Stimulated activated naive B cell treated with anti-CD40 and anti-IgM and Interleukin-4, amounts not matched to agents 10 μg/mL and 1 μg/mL and 100 μg/mL, for 72 hours (primary cell): Measurements from ENCODE around the gene AFAP1L1.

Experiments used
- ATAC-seq, 2 donors: fragments of 150-1000 bp; cut with Tn5 transposase; replicated peaks; 2 replicates each; pipeline ENCODE4 v1.10.0; 2021; ENCODE audit warnings: moderate library complexity in 1 of 2
- DNase-seq: peaks from one replicate; pipeline ENCODE4 v3.0.0; 2021
- H3K27ac Mint-ChIP-seq: one replicate; pipeline ENCODE4 v1.8.0; 2022; ENCODE audit warnings: mild to moderate bottlenecking, mixed read lengths
- H3K27me3 Mint-ChIP-seq, 2 donors: one replicate each; pipeline ENCODE4 v1.8.0; 2022; ENCODE audit warnings: mixed read lengths in 2 of 2
- H3K36me3 Mint-ChIP-seq, 2 donors: one replicate each; pipeline ENCODE4 v1.8.0; 2022; ENCODE audit warnings: mixed read lengths in 2 of 2, mild to moderate bottlenecking in 1 of 2
- H3K4me1 Mint-ChIP-seq, 2 donors: one replicate each; pipeline ENCODE4 v1.8.0; 2022; ENCODE audit warnings: mixed read lengths in 2 of 2, mild to moderate bottlenecking in 1 of 2
- H3K4me3 Mint-ChIP-seq, 2 donors: one replicate each; pipeline ENCODE4 v1.8.0; 2022; ENCODE audit warnings: mild to moderate bottlenecking in 2 of 2, mixed read lengths in 2 of 2, moderate library complexity in 1 of 2
- H3K9me3 Mint-ChIP-seq, 2 donors: one replicate each; pipeline ENCODE4 v1.8.0; 2022; ENCODE audit warnings: mixed read lengths in 2 of 2, mild to moderate bottlenecking in 1 of 2

AFAP1L1 gene

DNA sequence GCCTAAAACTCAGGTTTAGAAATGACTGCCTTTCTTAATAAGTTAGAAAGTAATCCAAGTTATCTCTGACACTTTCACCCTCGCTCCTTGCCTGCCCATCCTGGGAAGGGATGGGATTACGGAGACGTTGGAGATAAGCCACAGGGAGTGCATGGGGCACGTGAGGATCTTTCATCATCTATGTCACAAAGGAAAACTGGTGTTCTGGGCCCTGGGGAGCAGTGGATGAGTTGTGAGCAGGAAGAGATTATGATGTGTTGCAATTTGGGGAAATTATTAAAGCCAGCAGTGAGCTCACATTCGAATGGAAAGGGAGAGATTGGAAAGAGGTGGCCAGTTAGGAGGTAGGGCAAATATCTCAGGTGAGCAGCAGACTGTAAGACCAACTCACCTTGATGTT lies 12.8 kb downstream of the AFAP1L1 start:
- DNase-seq: no peak
- Mint-ChIP-seq H3K36me3 (no peaks in the 10 kb centered on the region), H3K4me1 (peaks cover 0 to 1% of the 10 kb centered on the region in 2 donors), H3K9me3 (no peaks in the 10 kb centered on the region), H3K27ac (no peak overlapping the region), H3K4me3 (no peak overlapping the region), H3K27me3 (peaks cover 22 to 24% of the 10 kb centered on the region in 2 donors)
- no peak for ATAC-seq

DNA sequence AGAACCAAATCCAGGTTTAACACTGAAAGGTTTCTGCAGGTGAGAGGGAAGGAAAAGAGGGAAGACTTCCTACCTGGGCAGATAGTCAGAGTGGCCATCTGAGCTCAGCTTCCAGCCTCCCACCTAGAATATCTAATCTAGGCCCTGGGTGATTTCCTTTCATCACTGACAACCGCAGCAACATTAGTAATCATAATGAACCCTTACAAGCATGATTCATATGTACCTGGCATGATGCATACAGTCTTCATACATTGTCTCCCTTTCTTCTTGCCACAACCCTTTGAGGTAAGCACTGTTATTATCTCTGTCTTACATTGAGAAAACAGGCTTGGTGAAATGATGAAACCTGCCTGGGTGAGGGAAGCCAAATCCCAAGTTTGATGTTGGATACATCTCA lies 13.5 kb downstream of the AFAP1L1 start:
- ATAC-seq (no peak), DNase-seq (no peak)
- Mint-ChIP-seq H3K4me3 (no peak overlapping the region), H3K36me3 (no peaks in the 10 kb centered on the region), H3K9me3 (no peaks in the 10 kb centered on the region), H3K27ac (no peak overlapping the region), H3K4me1 (peaks cover 0 to 1% of the 10 kb centered on the region in 2 donors), H3K27me3 (peaks cover 23 to 24% of the 10 kb centered on the region in 2 donors)

DNA sequence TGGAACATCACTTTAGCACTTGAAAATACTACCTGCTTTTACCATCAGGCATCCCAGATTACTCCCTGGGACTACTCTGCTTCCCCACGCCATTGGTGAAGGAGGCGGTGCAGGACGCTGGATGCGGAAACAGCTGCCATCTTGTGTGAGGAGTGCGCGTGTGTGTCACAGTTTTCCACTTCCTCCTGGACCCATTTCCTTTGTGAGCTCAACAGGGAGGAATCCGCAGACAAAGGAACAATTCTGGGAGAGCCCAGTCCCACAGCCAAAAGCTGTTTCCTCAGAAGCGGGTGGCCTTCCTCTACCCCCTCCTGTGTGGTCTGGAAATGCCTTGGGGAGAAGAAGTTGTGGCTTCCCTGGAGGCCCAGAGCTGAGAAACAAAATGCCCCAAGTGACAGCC lies 16.8 kb downstream of the AFAP1L1 start:
- Mint-ChIP-seq H3K9me3 (no peaks in the 10 kb centered on the region), H3K27ac (no peak overlapping the region), H3K27me3 (peaks cover 9 to 15% of the 10 kb centered on the region in 2 donors)

DNA sequence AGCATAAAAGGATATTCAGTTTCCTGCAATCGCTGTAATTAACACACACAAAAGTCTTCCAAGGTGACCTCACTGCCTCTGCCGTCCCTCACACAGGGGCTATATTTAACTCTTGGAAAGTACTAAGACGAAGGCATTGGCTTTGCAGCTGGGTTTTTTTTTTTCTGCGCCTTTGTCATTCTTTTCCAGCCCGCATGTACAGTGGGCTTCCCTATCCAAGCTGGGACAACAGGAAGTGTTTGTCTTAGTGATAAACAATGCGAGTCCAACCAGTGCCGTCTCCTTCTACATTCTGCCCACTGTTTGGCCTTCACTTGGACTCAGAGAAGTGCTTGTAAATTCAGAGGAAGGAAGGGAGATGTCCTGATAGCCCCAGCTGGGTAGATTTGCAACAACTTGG lies 17.6 kb downstream of the AFAP1L1 start:
- peaks cover 9 to 10% of the 10 kb centered on the region in 2 donors for H3K27me3 Mint-ChIP-seq
- H3K4me1 Mint-ChIP-seq: peaks cover 0 to 1% of the 10 kb centered on the region in 2 donors
- no peaks in the 10 kb centered on the region for H3K9me3 Mint-ChIP-seq
- no peaks in the 10 kb centered on the region for H3K36me3 Mint-ChIP-seq
- no peak overlapping the region for H3K4me3 Mint-ChIP-seq
- H3K27ac Mint-ChIP-seq: no peak overlapping the region
- ATAC-seq (no peak), DNase-seq (no peak)

More for the DNA sequence above, 16.8 kb downstream of the AFAP1L1 start:
- DNase-seq (no peak), ATAC-seq (peak; percentile 39 to 45)
- no peaks in the 10 kb centered on the region for H3K36me3 Mint-ChIP-seq
- H3K4me1 Mint-ChIP-seq: peaks cover 0 to 1% of the 10 kb centered on the region in 2 donors
- H3K4me3 Mint-ChIP-seq: no peak overlapping the region

DNA sequence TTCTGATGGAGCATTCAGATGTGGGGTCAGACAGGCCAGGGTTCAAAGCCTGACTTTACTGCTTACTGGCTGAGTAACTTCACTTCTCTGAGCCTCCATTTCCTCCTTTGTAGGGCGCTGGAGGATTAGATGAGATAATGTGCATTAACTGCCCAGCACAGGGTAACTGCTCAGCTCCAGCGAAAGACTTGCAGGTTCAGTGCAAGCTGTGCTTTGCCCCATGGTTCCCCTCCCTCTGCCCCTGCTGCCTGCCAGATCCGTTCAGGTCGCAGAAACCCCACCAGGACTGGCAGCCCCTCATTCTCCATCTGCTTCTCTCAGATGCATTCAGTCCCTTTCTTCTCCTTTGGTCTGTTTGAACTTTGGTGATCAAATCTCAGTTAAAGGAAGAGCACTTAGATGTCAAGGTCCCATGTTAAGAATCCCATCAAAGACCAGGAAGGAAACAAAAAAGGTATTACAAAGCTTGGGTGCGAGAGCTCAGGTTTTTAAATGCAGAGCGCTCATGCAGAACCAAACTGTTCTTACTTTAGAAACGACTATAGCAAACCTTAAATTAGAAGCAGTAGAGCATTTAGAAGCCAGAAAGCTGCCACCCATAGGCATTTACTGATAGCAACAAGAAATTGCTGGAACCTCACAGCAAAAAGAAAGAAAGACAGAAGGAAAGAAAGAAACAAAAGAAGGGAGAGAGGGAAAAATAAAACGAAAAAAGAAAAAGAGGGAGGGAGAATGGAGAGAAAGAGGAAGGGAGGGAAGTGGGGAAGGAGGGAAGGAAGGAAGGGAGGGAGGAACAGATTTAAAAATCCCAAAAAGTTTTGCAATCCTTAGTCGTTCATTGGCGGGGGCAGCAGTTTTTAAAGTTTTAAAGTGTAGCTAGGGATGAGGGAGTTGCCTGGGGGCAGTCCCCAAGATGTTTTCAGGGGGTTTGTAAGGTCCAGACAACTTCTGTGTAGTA lies 23.5 kb downstream of the AFAP1L1 start:
- no peak for DNase-seq
- Mint-ChIP-seq H3K4me3 (peak overlapping the region in 1 of 2 donors; percentile 32), H3K27ac (peak overlapping the region; percentile 38), H3K4me1 (peaks cover 9 to 13% of the 10 kb centered on the region in 2 donors), H3K9me3 (no peaks in the 10 kb centered on the region), H3K27me3 (peaks cover 17 to 19% of the 10 kb centered on the region in 2 donors), H3K36me3 (no peaks in the 10 kb centered on the region)
- peak in 1 of 2 donors; percentile 29 for ATAC-seq

DNA sequence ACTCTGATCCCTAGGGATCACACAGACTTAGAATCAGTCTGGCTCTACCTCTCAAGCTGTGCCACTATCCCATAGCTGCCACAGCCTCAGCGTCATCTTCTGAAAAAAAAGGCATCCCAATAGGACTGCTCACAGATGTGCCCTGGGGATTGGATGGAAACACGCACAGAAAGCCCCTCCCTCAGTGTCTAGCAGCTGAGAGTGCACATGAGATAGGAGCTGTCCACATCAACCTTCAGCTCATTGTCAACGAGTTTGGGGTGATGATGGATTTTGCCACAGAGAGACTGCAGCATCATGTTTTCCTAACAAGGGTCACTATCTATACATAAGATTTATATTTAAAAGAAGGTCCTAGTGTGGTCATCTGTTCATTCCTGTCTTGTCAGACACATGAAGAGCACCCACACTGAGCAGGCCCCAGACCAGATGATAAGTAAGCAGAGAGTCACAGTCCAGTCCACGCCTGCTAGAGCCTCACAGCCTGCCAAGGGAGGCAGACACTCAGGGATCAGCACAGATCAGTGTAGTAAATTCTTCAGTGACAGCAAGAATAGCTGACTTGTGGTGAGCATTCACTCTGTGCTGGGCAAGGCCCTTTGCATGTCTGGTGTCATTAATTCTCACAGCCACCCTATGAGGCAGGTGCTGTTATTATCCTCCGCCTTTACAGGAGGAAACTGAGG lies 25.8 kb downstream of the AFAP1L1 start:
- Mint-ChIP-seq H3K27ac (no peak overlapping the region), H3K4me1 (peaks cover 11 to 13% of the 10 kb centered on the region in 2 donors), H3K36me3 (no peaks in the 10 kb centered on the region), H3K27me3 (peaks cover 22 to 31% of the 10 kb centered on the region in 2 donors), H3K9me3 (no peaks in the 10 kb centered on the region), H3K4me3 (no peak overlapping the region)
- ATAC-seq (no peak), DNase-seq (no peak)

DNA sequence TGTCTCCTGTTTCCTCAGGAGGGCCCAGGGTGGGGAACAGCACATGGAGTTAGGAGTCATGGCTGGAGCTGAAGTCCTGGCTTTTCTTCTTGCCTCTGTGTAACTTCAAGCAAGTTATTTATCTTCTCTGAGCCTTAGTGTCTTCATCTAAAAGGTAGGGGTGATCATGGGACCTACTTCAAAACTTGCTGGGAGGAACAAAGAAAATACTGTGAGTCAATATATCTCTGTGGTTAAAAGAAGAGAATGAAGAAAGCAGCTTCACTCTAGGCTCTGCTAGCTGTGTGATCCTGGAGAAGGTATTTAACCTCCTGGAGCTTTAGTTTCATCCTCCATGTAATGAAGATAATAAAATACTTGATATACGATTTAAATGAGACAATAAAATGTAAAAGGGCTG lies 26.5 kb downstream of the AFAP1L1 start:
- H3K27ac Mint-ChIP-seq: no peak overlapping the region
- H3K4me1 Mint-ChIP-seq: peaks cover 13 to 14% of the 10 kb centered on the region in 2 donors
- H3K27me3 Mint-ChIP-seq: peaks cover 22 to 31% of the 10 kb centered on the region in 2 donors
- no peaks in the 10 kb centered on the region for H3K9me3 Mint-ChIP-seq
- DNase-seq (no peak), ATAC-seq (no peak)
- H3K4me3 Mint-ChIP-seq: no peak overlapping the region
- H3K36me3 Mint-ChIP-seq: no peaks in the 10 kb centered on the region

DNA sequence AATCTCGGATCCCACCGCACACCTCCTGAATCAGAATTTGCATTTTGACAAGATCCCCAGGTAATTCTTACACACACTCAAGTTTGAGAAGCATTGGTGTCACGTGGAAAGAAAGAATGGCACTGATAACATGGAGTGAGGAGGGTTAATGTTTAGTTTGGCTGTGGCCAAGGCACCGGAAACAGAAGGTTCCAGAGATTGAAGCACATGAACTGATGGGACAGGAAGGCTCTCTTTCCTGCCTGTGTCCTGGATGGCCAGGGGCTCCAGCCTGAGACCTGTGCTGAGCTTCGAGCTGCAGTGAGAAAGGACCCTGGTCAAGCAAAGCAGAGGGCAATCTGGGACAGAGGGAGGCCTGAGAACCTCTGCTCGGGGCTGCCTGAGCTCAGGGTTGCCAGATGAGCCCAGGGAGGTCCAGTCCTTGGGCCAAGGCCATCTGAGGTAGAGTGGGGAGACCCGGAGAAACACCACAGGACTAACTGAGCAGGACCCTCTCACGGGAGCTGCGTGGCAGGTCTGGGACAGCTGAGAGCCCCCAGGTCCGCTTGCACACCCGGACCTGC lies 27.3 kb downstream of the AFAP1L1 start:
- no peak overlapping the region for H3K27ac Mint-ChIP-seq

DNA sequence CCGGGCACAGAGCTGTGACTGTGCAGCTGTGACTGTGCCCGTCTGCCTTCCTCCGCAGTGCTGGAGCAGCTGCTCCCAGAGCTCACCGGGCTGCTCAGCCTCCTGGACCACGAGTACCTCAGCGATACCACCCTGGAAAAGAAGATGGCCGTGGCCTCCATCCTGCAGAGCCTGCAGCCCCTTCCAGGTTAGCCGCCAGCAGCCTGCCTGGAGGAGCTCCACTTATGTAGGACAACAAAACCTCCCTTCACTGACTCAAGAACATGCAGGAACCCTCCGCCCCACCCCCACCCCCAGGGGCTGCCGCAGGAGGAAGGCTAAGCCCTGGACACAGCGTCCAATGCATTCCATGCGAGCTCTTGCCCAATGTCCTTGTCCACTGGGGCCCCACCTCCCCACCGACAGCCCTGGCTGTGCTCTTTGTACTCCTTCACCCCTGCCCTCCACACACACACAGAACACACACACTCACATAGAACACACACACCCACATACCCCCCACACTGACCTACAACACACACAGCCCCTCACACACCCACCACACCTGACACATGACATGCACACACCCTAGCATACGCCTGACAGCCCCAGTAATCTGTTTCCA lies 27.9 kb downstream of the AFAP1L1 start:
- DNase-seq: no peak
- H3K27ac Mint-ChIP-seq: no peak overlapping the region
- H3K9me3 Mint-ChIP-seq: no peaks in the 10 kb centered on the region
- ATAC-seq: no peak
- H3K4me1 Mint-ChIP-seq: peaks cover 13 to 14% of the 10 kb centered on the region in 2 donors
- H3K4me3 Mint-ChIP-seq: no peak overlapping the region
- H3K27me3 Mint-ChIP-seq: peaks cover 22 to 31% of the 10 kb centered on the region in 2 donors
- no peaks in the 10 kb centered on the region for H3K36me3 Mint-ChIP-seq

More for the DNA sequence above, 27.3 kb downstream of the AFAP1L1 start:
- peaks cover 22 to 31% of the 10 kb centered on the region in 2 donors for H3K27me3 Mint-ChIP-seq
- no peaks in the 10 kb centered on the region for H3K36me3 Mint-ChIP-seq
- ATAC-seq (no peak), DNase-seq (no peak)
- no peaks in the 10 kb centered on the region for H3K9me3 Mint-ChIP-seq
- H3K4me3 Mint-ChIP-seq: no peak overlapping the region
- H3K4me1 Mint-ChIP-seq: peaks cover 13 to 14% of the 10 kb centered on the region in 2 donors

DNA sequence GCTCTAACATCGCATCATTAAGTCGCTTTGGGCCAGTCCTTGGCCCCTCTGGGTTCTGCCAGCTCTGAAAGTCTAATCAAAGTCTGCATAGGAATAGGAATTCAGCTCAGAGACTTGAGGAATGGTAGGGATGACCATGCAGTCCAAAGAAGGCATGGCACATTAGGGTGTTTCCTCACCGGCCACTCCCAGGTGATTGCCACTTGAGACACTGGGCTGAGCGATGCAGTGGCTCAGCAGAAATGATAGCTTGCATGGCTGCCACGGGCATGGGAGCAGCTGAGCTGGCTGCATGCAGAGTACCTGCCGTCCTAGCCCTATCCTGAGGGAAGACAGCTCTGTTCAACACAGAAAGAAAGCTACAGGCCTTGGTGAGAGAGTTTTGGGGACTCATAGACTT lies 28.8 kb downstream of the AFAP1L1 start:
- Mint-ChIP-seq H3K4me1 (peaks cover 6 to 8% of the 10 kb centered on the region in 2 donors), H3K9me3 (no peaks in the 10 kb centered on the region), H3K27me3 (peaks cover 22 to 25% of the 10 kb centered on the region in 2 donors)

DNA sequence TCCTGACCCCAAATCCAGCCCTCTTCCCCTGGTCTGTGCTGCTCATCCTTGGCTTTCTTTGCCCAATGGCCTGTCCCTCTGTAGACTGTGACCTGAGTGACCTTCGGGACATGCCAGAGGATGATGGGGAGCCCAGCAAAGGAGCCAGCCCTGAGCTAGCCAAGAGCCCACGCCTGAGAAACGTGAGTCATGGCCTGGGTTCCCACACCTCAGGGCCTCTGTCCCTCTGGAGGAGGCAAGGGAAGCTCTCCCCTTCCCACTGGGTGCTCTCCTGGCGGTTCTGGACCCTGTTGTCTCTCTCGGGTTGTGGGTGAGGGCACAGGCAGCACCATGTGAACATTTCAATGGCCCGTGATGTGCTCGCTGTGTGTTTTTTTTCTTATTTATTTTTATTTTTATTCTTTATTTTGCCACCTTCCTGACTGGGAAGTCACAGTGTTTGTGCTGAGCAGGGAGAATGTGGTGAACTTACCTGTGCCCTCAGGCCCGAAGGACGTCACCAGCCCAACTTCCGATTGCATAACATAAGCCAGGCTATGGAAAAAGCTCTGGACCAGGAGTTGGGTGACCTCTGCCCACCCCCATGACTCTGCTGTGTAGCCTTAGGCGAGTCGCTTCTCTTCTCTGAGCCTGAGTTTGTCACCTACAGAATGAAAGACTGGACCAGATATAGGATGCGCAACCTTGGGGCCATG lies 29.5 kb downstream of the AFAP1L1 start:
- Mint-ChIP-seq H3K9me3 (no peaks in the 10 kb centered on the region), H3K27ac (no peak overlapping the region), H3K27me3 (peaks cover 22 to 24% of the 10 kb centered on the region in 2 donors), H3K4me3 (no peak overlapping the region), H3K36me3 (no peaks in the 10 kb centered on the region), H3K4me1 (peaks cover 6% of the 10 kb centered on the region in 2 donors)
- DNase-seq (no peak), ATAC-seq (no peak)

More for the DNA sequence above, 28.8 kb downstream of the AFAP1L1 start:
- no peak for DNase-seq
- no peak overlapping the region for H3K27ac Mint-ChIP-seq
- ATAC-seq: no peak
- no peaks in the 10 kb centered on the region for H3K36me3 Mint-ChIP-seq
- H3K4me3 Mint-ChIP-seq: no peak overlapping the region

DNA sequence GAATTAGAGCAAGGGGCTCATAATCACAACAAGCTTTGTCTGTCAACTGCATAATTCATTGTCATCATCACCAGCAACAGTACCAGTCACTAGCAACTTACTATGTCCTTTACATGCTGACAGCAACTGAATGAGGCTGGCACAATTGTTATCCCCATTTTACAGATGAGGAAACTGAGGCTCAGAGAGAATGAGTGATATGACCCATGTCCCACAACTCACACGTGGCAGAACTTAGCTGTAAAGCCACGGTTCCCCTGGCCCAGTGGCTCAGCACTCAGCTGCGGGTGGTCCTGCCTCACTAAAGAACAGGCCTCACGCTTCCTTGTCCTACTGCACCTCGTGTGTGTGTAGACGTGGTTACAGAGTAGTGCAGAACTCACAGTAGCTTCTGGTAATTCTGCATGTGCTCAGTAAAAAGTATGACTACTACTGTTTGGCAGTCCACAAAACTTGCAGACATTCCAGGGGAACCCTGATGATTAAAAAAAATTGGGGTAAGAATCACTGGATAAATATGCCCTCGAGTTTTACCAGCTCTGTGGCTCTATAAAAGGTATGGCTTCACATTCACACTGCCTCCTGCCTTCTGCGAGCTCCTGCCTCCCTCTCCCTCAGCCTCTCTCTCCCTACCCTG lies 30.2 kb downstream of the AFAP1L1 start:
- H3K9me3 Mint-ChIP-seq: no peaks in the 10 kb centered on the region

DNA sequence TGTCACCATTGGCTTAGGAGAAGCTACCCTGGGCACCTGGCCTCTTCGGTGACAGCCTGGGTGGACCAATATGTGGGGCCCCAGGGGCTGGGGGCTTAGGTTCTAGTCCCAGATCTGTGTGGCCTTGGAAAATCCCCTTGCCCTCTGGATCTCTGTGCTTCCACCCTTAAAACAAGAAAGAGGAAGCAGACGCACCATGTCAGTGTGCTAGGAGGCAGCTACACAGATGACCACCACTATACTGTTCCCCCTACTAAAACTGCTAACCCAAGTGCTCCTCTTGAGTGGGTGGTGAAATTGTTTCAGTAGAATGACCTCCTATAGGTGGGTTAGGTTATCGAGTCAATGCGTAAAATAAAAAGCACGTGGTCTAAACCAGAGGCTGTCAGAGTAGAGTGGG lies 31.0 kb downstream of the AFAP1L1 start:
- ATAC-seq (peak in 1 of 2 donors; percentile 33), DNase-seq (no peak)
- H3K27me3 Mint-ChIP-seq: peaks cover 22 to 24% of the 10 kb centered on the region in 2 donors
- H3K4me1 Mint-ChIP-seq: peaks cover 5 to 6% of the 10 kb centered on the region in 2 donors
- no peaks in the 10 kb centered on the region for H3K36me3 Mint-ChIP-seq
- no peak overlapping the region for H3K4me3 Mint-ChIP-seq
- H3K9me3 Mint-ChIP-seq: no peaks in the 10 kb centered on the region
- no peak overlapping the region for H3K27ac Mint-ChIP-seq

More for the DNA sequence above, 30.2 kb downstream of the AFAP1L1 start:
- Mint-ChIP-seq H3K4me1 (peaks cover 5 to 6% of the 10 kb centered on the region in 2 donors), H3K4me3 (no peak overlapping the region), H3K27ac (no peak overlapping the region), H3K27me3 (peaks cover 22 to 24% of the 10 kb centered on the region in 2 donors), H3K36me3 (no peaks in the 10 kb centered on the region)
- DNase-seq: no peak
- ATAC-seq: no peak
